Spinal cord (tissue), 10 donors: ENCODE measurements around the gene AIF1L. TPM values are rescaled to one million over a fixed set of nuclear protein-coding genes. Genes with fewer than 3 reads are reported as not detected.
A peak's percentile ranks its signal among the peaks of the same experiment; 100 is the strongest.

ENCODE experiments used
- DNase-seq, 6 donors: peaks; one replicate each; pipeline versions ENCODE4 v3.0.0 to v3.0.0-alpha.2; 2013 to 2015; ENCODE audit warnings: low spot score in 6 of 6, low read depth in 4 of 6
- H3K27ac ChIP-seq: one replicate; pipeline ENCODE4 v1.5.1; 2013; ENCODE audit warnings: low read depth, low read length, control low read depth
- H3K27me3 ChIP-seq: one replicate; pipeline ENCODE4 v1.6.1; 2013; ENCODE audit warnings: low read length; ENCODE audit not compliant: control insufficient read depth, insufficient read depth
- H3K36me3 ChIP-seq: one replicate; pipeline ENCODE4 v1.6.1; 2013; ENCODE audit warnings: low read length; ENCODE audit not compliant: control insufficient read depth, insufficient read depth
- H3K4me1 ChIP-seq: one replicate; pipeline ENCODE4 v1.6.1; 2013; ENCODE audit warnings: low read length; ENCODE audit not compliant: control insufficient read depth, insufficient read depth
- H3K4me3 ChIP-seq: one replicate; pipeline ENCODE4 v1.5.1; 2013; ENCODE audit warnings: low read depth, low read length, control low read depth
- H3K9me3 ChIP-seq: one replicate; pipeline ENCODE4 v1.6.1; 2013; ENCODE audit warnings: low read length; ENCODE audit not compliant: control insufficient read depth, insufficient read depth
- WGBS: methylation state at CpG from one replicate; pipeline ENCODE4 v1.1.5; 2013; ENCODE audit warnings: missing lambda C conversion rate; ENCODE audit not compliant: insufficient coverage; 5-methylcytosine and 5-hydroxymethylcytosine counted together
- polyA plus RNA-seq, 2 donors: library from polyadenylated mRNA; unstranded; fragments of 120-200 nt; gene quantifications; one replicate each; pipeline ENCODE4 v1.2.1, GENCODE V29; 2013; ENCODE audit not compliant: insufficient read length in 2 of 2
- total RNA-seq, 2 donors: library from RNA; depleted of rRNA in 1 of 2; stranded (reverse); fragments of 120-200 nt in 1 of 2; fragments of >200 nt in 1 of 2; gene quantifications; one replicate each; pipeline versions ENCODE4 v1.2.3 to v1.2.4, GENCODE V29; 2013 to 2014
- donor health status: healthy.

The AIF1L gene
- total and polyA plus RNA-seq, 4 donors = 47.7 to 73.6 (median 61.2) TPM

DNA sequence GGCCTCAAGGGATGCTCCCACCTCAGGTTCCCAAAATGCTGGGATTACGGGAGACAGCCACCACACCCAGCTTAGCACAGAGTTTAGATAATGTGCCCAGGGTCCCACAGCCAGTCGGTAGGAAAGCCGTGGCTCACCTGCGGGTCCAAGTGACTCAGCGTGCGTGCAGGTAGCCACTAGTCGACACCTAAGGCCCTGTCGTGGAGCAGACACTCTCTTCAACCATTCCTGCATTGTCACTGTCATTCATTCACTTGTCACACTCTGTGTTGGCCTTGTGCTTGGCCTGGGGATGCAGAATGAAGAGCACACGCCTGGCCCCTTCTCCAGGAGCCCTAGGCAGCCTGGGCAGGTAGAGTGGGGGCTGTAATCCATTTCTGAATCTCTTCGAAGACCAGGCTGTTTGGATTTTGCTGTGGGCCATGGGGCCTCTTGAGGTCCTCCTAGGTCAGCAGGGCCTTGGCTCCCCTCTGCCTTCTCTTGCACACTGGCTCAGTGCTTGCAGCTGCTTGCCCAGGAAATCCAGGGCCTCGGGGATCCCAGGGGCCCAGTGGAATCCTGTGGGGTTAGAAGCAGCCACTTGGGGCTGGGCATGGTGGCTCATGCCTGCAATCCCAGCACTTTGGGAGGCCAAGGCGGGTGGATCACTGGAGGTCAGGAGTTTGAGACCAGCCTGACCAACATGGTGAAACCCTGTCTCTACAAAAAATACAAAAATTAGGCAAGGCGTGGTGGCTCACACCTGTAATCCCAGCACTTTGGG, 6.1 kb upstream of the AIF1L start:
- Histone ChIP-seq H3K36me3 (peaks cover 2% of the 10 kb centered on the region), H3K27me3 (peaks cover 8% of the 10 kb centered on the region)
- WGBS = 93% methylated on average over 11 of the region's 13 CpGs

DNA sequence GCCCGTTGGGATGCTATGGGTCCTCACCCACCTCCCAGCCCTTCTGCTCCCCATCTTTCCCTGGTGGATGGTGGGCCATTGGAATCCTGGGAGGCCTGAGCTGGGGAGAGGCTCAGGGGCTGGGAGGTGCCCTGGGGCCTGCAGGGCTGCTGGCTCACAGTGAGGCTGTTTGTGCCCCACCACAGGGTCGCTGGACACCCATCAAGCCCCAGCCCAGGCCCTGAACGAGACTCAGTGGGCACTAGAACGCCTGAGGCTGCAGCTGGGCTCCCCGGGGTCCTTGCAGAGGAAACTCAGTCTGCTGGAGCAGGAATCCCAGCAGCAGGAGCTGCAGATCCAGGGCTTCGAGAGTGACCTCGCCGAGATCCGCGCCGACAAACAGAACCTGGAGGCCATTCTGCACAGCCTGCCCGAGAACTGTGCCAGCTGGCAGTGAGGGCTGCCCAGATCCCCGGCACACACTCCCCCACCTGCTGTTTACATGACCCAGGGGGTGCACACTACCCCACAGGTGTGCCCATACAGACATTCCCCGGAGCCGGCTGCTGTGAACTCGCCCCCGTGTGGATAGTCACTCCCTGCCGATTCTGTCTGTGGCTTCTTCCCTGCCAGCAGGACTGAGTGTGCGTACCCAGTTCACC, 4.9 kb upstream of the AIF1L start:
- no peak for DNase-seq
- Histone ChIP-seq H3K4me1 (peaks cover 32% of the 10 kb centered on the region), H3K27ac (no peak overlapping the region), H3K9me3 (no peaks in the 10 kb centered on the region), H3K4me3 (no peak overlapping the region), H3K36me3 (peaks cover 2% of the 10 kb centered on the region), H3K27me3 (peaks cover 14% of the 10 kb centered on the region)
- WGBS = 78% methylated on average over 19 of the region's 19 CpGs

More for the DNA sequence above, 6.1 kb upstream of the AIF1L start:
- no peak overlapping the region for H3K27ac ChIP-seq
- no peaks in the 10 kb centered on the region for H3K9me3 ChIP-seq
- H3K4me1 ChIP-seq = peaks cover 24% of the 10 kb centered on the region
- no peak overlapping the region for H3K4me3 ChIP-seq
- no peak for DNase-seq

DNA sequence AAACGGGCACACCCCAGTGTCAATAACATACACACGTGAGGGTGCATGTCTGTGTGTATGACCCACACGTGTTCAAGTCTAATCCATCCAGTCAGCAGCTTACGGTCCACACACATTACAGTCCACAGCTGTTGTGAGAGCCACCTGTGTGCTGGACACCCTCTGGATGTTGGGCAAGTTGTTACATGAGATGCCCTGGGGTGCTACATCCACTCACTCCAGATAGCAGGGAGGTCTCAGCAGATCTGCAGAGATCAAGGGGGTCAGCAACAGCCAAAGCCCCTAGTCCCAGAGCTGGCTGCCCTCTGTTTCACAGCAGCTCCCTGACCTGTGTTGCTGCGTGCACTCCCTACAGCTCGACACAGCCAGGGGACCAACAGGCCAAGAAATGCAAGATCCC, 4.3 kb upstream of the AIF1L start:
- WGBS = 82% methylated on average over 4 of the region's 6 CpGs
- Histone ChIP-seq H3K27me3 (peaks cover 14% of the 10 kb centered on the region), H3K4me3 (no peak overlapping the region), H3K36me3 (peaks cover 5% of the 10 kb centered on the region), H3K9me3 (no peaks in the 10 kb centered on the region), H3K27ac (no peak overlapping the region), H3K4me1 (peaks cover 36% of the 10 kb centered on the region)
- no peak for DNase-seq

DNA sequence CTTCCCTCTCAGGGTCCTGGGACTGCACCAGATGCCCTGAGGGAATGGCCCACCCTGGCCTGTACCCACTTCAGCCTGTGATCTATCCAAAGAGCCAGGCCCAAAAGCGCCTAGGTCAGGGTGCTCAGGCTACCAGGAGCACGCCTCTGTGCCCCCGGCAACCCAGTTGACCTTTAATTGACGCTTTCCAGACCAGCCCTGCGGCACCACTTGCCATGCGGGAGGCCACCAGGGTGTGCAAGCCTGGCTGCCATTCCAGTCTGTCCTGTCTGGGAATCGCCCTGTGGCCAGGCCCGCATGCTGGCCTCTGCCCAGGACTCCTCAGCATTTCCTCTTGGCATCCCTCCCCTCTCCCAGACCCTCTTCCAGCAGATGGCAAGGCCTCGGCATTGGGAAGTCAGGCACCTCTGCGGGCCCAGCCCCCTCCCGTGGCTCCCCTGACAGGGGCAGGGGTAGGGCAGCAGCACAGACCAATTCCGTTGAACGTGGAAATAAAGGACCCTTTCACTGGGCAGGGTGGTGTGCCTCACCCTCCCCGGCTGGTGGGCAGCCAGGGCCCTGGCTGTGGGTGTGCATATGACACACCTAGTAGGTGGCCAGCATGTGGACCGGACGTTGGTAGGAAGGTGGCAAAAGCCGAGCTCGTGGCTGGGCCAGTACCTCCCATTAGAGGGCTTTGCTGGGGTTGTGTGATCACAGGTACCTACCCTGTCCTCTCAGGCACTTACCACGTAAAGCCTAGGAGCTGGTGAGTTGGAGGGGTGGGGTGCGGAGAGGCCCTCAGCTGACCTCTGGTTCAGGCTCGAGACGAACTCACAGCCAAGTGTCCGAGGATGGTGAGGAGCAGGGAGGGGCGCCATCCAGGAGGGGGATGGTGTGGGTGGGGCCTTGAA, 3.5 kb upstream of the AIF1L start:
- 76% methylated on average over 22 of the region's 24 CpGs for WGBS
- Histone ChIP-seq H3K27me3 (peaks cover 14% of the 10 kb centered on the region), H3K4me3 (no peak overlapping the region), H3K9me3 (no peaks in the 10 kb centered on the region), H3K4me1 (peaks cover 43% of the 10 kb centered on the region), H3K36me3 (peaks cover 5% of the 10 kb centered on the region), H3K27ac (no peak overlapping the region)
- DNase-seq = no peak

DNA sequence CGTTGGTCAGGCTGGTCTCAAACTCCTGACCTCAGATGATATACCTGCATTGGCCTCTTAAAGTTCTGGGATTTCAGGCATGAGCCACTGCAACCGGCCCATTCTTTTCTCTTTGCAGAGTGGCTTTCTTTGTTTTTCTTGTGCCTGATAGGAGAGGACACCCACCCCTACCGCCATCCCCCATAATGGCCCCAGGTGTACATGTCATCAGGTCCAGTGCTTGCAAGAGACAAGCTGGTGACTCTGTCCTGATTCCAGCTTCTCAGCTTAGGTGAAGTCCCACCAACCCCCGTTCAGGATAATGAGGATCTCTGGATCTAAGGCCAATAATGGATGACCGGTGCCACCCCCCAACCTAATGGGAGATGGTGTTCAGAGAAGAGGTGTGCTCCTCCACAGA, 2.3 kb upstream of the AIF1L start:
- H3K4me1 ChIP-seq = peaks cover 56% of the 10 kb centered on the region
- H3K4me3 ChIP-seq = no peak overlapping the region

DNA sequence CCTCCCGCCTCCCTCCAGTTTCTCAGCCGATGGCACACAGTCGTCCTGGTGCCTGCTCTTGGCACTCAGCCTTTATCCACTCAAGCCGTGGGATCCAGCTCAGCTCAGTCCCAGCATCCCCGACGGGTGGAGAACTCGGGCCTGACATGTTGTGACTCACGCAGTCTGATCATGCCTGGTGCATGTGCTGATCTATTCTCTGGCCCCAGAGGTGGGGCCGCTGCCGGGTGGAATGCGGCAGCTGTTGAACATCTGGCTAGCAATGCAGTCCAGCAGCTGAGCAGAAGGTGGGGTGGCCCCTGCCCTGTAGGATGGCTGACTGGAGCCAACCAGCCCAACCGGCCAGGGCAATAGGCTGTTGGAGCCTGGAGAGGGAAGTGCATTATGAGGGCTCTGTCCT, 1.7 kb upstream of the AIF1L start:
- peak overlapping the region; percentile 15 for H3K27ac ChIP-seq
- 57% methylated on average over 12 of the region's 12 CpGs for WGBS
- H3K27me3 ChIP-seq = peaks cover 14% of the 10 kb centered on the region
- H3K4me3 ChIP-seq = no peak overlapping the region
- H3K9me3 ChIP-seq = no peaks in the 10 kb centered on the region
- H3K4me1 ChIP-seq = peaks cover 62% of the 10 kb centered on the region
- peaks cover 8% of the 10 kb centered on the region for H3K36me3 ChIP-seq
- no peak for DNase-seq

More for the DNA sequence above, 2.3 kb upstream of the AIF1L start:
- Histone ChIP-seq H3K36me3 (peaks cover 8% of the 10 kb centered on the region), H3K27ac (peak overlapping the region; percentile 15), H3K9me3 (no peaks in the 10 kb centered on the region), H3K27me3 (peaks cover 14% of the 10 kb centered on the region)
- DNase-seq = no peak
- 90% methylated on average over 2 of the region's 5 CpGs for WGBS

DNA sequence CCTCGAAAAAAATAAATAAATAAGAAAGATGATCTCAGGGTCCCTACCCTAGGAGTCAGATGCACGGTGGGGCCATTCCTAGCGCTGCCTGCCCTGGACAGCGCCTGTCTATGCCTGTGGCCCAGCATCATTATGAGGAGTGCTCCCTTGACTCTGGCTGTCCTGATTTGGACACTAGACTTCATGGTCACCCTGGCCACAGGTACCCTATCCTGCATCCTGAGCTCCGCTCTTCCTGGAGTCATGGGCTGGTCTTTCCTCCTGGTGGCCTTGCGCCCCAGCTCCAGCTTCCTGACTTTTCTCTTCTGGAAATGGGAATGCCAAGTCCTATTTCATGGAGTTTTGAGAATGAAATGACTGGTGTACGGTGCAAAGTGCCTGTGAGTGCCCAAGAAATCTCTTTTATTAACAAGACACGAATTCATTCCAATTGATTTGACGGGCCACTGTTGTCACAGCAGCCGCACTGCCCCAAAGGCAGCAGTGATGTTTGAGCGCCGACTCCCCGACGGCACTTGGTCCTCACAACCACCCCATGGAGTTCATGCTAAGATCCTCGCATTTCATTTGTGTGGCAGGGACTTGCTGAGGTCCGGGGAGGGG, 564 bp upstream of the AIF1L start:
- peaks cover 73% of the 10 kb centered on the region for H3K4me1 ChIP-seq

DNA sequence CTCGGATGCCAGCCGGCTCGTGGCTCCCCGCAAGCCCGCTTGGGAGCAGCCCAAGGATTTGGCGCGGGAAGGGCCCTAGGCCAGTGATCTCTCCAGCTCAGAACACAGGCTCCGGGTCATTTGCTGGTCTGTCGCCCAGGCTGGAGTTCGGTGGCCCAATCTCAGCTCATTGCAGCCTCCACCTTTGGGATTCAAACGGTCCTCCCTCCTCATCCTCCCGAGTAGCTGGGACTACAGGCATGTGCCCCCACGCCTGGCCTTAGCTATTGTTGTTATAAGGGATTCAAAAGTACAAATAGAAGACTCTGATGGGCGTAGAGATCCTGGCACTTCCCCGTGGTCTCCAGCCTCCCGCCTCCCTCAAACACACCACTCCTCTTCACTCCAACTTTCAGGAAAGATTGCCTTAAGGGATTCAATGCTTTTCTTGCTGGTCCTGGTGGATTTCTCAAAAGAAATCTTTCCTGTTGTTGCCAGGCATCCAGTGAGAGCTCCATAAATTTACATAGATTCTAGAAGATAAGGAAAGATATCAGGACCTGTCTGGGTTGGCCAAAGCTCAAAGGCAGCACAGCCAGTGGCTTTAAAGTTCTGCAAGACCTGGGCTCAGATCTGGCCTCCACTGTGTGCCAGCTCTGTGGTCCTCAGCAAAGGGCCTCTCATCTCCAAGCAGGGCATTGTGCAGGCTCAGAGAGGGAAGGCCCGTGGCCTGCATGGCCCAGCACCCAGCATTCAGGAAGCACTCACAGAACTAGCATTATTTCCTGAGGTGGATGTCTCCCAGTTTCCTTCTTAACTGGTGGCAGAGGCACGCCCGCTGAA, 1.0 kb downstream of the AIF1L start:
- peak in 1 of 6 donors; percentile 49 for DNase-seq
- Histone ChIP-seq H3K27me3 (peaks cover 14% of the 10 kb centered on the region), H3K36me3 (peaks cover 10% of the 10 kb centered on the region), H3K27ac (peak overlapping the region; percentile 64), H3K9me3 (no peaks in the 10 kb centered on the region), H3K4me3 (peak overlapping the region; percentile 66), H3K4me1 (peaks cover 75% of the 10 kb centered on the region)
- WGBS = 19% methylated on average over 14 of the region's 19 CpGs

More for the DNA sequence above, 564 bp upstream of the AIF1L start:
- Histone ChIP-seq H3K36me3 (peaks cover 12% of the 10 kb centered on the region), H3K9me3 (no peaks in the 10 kb centered on the region), H3K27me3 (peaks cover 14% of the 10 kb centered on the region), H3K27ac (peak overlapping the region; percentile 71), H3K4me3 (peak overlapping the region; percentile 66)
- 29% methylated on average over 12 of the region's 16 CpGs for WGBS
- DNase-seq = no peak
